DND-41 (cell line): ENCODE results near the gene PEA15.

Source experiments
- CTCF ChIP-seq: IDR thresholded peaks from 2 replicates; pipeline ENCODE4 v1.5.1; 2012; ENCODE audit warnings: borderline replicate concordance, low read length, moderate library complexity, mild to moderate bottlenecking; ENCODE audit not compliant: poor library complexity, severe bottlenecking; ENCODE audit errors: extremely low read depth
- EZH2 ChIP-seq: IDR thresholded peaks from 3 replicates; pipeline ENCODE4 v1.6.1; 2012; ENCODE audit warnings: borderline replicate concordance, low read depth, mild to moderate bottlenecking, moderate library complexity, low read length, inconsistent platforms; ENCODE audit not compliant: severe bottlenecking

DNA sequence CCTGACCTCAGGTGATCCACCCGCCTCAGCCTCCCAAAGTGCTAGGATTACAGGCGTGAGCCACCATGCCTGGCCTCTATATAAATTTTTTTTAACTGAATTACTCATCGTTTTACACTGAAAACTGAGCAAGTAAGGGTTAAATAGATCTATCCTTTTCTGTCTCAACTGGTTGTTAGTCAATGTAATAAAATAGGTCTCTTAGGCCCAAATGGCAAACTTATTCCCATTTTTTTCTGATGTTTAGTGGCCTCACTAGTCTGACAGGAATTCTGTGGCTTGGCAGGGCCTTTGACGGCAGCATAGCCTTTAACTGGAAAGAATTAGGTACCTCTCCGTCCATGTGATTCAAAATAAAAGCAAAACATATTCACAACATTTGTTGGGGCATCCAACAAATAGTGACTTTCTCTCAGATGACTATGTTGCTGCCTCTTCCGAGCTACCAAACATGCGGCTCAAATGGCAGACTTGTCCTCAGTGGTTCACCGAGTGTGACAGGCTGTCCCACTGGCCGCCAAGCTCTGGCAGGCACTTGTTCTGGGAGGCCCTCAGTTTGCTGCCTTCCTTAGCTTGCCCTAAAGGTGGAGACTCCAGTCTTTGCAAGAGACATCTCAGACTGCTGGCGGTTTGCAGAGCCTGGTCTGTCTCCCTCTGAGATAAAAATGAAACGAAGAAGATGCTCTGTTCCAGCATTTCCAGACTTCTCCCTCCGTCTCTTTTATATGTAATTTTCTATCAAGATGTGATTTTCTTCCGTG, 36.4 kb upstream of the PEA15 start:
- TF ChIP-seq CTCF (no peak), EZH2 (no peak)
